ENCODE data around the gene MRC1.

MRC1 gene

DNA sequence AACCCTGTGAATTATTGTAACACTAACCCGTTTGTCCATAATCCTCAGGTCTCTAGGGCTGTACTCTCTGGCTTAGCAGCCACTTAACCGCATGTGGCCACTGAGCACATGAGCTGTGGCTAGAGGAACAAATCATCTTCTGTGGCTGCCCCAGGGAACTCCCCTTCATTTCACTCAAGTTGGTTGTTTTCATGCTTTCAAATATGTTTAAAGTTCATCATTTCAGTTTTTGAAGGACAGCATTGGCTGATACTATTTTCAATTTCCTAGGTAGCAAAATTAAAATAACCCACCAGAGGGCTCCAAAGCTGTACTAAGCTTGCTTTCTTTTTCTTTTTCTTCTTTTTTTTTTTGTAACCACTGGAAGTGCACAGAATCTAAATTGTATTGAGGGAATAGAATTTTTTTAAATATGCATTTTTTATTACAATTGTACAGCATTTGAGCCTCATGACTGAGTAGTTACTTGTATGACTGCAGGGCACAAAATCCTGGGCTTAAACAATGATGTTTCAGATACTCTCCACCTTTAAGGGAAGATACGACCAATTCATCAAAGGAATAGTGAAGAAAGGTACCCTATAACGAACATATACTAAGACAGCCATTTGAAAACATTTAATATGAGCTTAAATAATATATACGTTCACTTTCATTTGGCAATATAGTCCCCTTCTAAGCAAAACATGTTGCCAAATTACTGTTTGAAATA is 38.6 kb downstream of the MRC1 start:
- DNase-seq (ENCODE audit: low read depth in 2 of 2): no peak

DNA sequence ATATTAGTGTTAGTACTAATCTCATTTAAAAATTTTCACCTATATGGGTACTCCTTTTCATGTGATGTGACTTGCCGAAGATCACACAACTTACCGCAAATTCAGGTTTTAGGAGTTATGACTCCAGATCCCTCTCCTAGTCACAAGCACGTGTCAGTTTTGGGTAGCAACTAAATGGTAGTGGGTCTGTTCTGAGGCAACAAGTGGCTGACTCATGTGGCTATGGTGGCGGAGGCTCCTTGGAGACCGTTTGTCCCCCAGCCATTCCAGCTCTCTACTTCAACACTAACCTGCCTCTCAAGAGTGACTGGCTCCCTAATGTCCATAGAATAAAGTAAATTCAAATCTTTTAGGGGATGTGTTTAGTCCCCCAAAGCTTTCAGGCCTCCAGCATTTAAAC is 39.5 kb downstream of the MRC1 start:
- DNase-seq (ENCODE audit: low read depth in 2 of 2): no peak

- DNase-seq (ENCODE audit: low read depth in 2 of 2): no peak
These were observed 41.4 kb downstream of the MRC1 start for GRCh38 chr10:17850501-17850900.

DNA sequence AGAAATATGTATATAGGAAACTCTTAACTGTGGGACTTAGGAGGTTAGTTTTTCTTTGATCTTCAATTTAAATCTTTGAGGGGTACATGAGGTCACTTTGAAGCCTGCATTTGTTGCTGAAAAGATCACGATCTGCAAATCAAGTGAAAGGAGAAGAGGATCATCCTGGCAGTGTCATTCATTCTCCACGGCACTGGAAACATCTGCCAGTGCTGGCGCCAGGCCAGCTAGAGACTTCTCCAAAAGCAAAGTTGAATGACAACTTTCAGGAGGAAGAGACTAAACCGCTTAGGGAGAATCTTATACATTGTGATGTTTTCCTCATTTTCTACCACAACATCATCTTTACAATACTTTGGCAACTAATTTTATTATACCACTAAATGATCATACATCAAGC is 42.5 kb downstream of the MRC1 start:
- DNase-seq (ENCODE audit: low read depth in 2 of 2): no peak

- DNase-seq (ENCODE audit: low read depth in 2 of 2): no peak
These were observed 45.0 kb downstream of the MRC1 start for GRCh38 chr10:17854044-17854652.

DNA sequence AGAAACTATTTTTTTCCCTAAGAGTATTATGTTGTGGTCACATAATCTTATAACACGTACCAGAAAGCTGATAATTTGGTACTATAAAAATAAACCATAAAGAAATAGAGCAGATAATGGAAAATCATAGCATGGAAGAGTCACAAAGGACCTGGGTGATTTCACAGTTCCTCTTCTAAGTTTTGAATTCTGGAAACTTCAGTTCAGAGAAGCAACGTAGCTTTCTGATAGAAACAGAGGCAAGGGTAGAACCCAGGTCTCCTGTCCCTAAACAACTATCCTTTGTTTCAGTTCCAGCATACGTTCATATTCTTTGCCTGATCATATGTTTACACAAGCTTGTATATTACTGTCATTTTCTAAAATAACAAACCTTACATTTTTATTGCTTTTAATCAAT is 47.9 kb downstream of the MRC1 start:
- no peak for DNase-seq (ENCODE audit: low read depth in 2 of 2)

DNA sequence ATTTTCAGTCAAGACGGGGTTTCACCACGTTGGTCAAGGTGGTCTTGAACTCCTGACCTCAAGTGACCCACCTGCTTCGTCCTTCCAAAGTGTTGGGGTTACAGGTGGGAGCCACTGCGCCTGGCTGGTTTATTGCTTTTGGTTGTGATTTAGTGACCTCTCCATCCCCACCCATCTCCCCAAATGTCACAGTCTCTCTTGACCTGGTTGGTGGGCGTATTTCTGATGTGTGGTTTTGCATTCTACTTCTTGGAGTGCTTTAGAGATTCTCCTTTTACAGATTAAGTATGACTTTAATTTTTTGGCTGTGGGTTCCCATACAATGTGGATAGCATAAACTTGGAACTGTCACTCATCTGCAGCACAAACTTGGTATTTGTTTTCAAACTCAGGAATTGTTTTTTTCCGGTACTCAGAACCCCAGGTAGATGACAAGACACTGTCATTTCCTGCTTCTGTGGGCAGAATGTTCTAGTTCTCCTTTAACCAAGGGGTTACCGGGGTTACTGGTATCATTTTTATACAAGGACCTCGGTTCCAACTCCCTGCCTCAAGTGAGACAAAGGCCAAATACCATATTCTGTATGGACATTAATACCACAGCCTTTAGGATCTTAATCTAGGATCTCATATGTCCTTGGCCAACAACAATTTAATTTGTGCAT is 50.5 kb downstream of the MRC1 start:
- no peak for DNase-seq (ENCODE audit: low read depth in 2 of 2)

- no peak for DNase-seq (ENCODE audit: low read depth in 2 of 2)
These were observed 52.6 kb downstream of the MRC1 start for GRCh38 chr10:17861760-17862159.

DNA sequence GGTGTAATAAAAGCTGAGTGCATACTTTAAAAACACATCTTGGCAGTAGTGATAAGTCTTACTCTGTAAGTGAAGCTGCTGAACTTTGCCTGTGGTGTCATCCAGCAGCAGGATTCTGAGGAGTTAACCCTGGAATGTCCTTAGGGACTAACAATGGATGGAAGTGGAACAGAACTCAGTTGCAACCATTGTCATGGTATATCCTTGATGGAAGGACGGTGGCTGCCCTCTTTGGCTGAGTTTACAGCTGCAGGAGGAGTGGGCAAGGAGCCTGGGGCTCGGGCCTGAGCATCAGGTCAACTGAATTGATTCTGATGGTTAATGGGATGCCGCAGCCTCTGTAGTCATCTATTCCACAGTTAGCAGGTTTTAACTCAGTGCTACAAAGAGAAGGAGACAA is 56.2 kb downstream of the MRC1 start:
- no peak for DNase-seq (ENCODE audit: low read depth in 2 of 2)

- DNase-seq (ENCODE audit: low read depth in 2 of 2): no peak
These were observed 57.2 kb downstream of the MRC1 start for GRCh38 chr10:17866346-17866745.

GRCh38 chr10:17867056-17867455 is 57.9 kb downstream of the MRC1 start:
- DNase-seq (ENCODE audit: low read depth in 2 of 2): no peak

DNA sequence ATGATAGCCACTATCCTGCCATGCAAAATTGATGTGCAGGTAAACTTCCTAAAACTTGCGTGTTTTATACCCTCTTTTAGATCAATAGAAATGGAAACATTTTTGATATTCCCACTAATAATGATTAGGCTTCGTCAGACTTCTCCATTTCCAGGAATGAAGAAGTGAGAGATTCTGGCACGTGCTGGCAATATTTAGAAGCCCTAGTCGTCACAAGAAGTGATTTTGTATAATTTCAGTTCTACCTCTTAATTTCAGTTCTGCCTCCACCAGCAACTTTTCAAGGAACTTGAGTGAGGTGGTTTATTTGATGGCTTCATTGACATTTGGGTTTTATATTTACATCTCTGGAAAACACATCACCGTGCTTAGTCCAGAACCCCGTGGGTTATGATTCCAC is 61.9 kb downstream of the MRC1 start:
- DNase-seq (ENCODE audit: low read depth in 2 of 2): no peak

- DNase-seq (ENCODE audit: low read depth in 2 of 2): no peak
These were observed 63.3 kb downstream of the MRC1 start for GRCh38 chr10:17872191-17873091.

GRCh38 chr10:17873946-17874345 is 64.8 kb downstream of the MRC1 start:
- no peak for DNase-seq (ENCODE audit: low read depth in 2 of 2)

- DNase-seq (ENCODE audit: low read depth in 2 of 2): no peak
These were observed 68.0 kb downstream of the MRC1 start for GRCh38 chr10:17877121-17877520.

GRCh38 chr10:17878896-17879295 is 69.7 kb downstream of the MRC1 start:
- DNase-seq (ENCODE audit: low read depth in 2 of 2): no peak

- DNase-seq (ENCODE audit: low read depth in 2 of 2): no peak
These were observed 71.5 kb downstream of the MRC1 start for GRCh38 chr10:17880601-17881000.

- no peak for DNase-seq (ENCODE audit: low read depth in 2 of 2)
These were observed 73.4 kb downstream of the MRC1 start for GRCh38 chr10:17882557-17882956.

DNA sequence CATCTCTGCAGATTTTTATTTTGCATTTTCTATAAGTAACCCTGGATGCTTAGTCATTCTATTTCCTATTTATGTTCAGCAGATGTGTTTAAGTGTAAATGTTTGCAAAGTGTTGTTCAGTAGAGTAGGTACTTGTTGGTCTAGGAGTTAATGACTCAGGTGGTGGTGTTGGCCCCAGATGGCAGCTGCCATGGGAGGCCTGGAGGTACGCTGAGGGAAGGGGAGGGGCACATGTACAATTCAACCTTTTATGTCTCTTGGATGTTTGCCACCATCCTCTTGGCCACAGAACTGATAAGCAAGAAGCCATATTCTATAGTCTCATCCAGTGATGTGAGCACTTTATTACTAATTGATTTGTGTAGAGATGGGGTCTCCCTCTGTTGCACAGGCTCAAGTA is 74.5 kb downstream of the MRC1 start:
- no peak for DNase-seq (ENCODE audit: low read depth in 2 of 2)

DNA sequence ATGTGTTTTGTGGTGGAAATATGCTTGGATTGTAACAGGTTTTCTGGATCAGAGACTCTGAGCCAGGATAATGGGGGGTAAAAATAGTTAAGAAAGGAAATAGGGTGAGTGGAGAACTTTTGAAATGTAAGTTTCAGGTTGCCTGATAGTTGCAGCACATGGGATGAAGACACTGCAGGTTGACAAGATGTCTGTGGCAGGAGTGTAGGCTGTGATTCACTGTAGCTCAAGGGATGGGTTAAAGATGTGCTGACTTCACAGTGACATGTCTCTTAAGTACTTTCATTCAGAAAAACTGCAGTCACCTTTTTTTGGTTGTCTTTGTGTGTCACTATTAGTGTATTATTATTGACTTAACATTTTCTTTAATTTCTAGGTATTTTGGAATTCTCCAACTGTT is 79.0 kb downstream of the MRC1 start:
- DNase-seq (ENCODE audit: low read depth in 2 of 2): no peak

DNA sequence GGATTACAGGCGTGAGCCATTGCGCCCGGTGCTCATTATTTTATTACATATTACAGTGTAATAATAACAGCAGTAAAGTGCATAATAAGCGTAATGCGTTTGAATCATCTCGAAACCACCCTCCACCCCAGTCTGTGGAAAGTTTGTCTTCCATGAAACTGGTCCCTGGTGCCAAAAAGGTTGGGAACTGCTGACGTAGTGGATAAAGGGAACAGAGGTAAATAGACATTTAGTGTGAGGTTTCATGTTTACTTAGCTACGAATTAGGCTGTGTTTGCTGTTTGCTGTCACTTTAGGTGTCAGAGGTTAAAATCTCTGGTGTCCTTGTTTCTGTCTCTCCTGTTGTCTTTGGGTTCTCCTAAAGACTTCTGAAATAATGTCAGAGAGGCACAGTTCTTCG is 82.3 kb downstream of the MRC1 start:
- no peak for DNase-seq (ENCODE audit: low read depth in 2 of 2)

GRCh38 chr10:17904564-17904963 is 95.4 kb downstream of the MRC1 start:
- DNase-seq (ENCODE audit: low read depth in 2 of 2): no peak

Measured in stimulated activated CD8-positive, alpha-beta memory T cell treated with anti-CD3 and anti-CD28 coated beads, Interleukin-7, amount 100 ng/mL, for 4 hours (primary cell).